SU-DHL-6 (cell line): Measurements from ENCODE around the gene COL24A1.

Experiments used
- H2AFZ ChIP-seq: fragments of 200-600 bp; sonication (generic); 2 replicates; pipeline ENCODE4 v1.6.1; 2014; ENCODE audit warnings: low read depth, mild to moderate bottlenecking, moderate library complexity, mixed read lengths, antibody characterized with exemption, low read length; ENCODE audit not compliant: severe bottlenecking
- H3F3A ChIP-seq: fragments of 200-600 bp; shearing (Covaris generic); 2 replicates; pipeline ENCODE4 v1.6.0; 2016; ENCODE audit warnings: antibody characterized with exemption, mild to moderate bottlenecking; ENCODE audit not compliant: insufficient read depth
- H3K27ac ChIP-seq: fragments of 200-600 bp; sonication (generic); 2 replicates; pipeline ENCODE4 v1.5.1; 2016; ENCODE audit warnings: low read depth, mild to moderate bottlenecking, low read length, moderate library complexity, mixed read lengths
- H3K27me3 ChIP-seq: fragments of 200-600 bp; sonication (generic), shearing (Covaris generic); 2 replicates; pipeline ENCODE4 v1.6.0; 2014; ENCODE audit warnings: mild to moderate bottlenecking, low read length
- H3K36me3 ChIP-seq: fragments of 200-600 bp; sonication (generic); 2 replicates; pipeline ENCODE4 v1.6.1; 2014; ENCODE audit warnings: mild to moderate bottlenecking, low read length, mixed read lengths
- H3K4me2 ChIP-seq: fragments of 300-600, 200-600 bp; shearing (Covaris generic), sonication (generic); 2 replicates; pipeline ENCODE4 v1.6.0; 2014; ENCODE audit warnings: low read length, low read depth, mild to moderate bottlenecking; ENCODE audit not compliant: poor library complexity, severe bottlenecking
- H3K4me3 ChIP-seq: fragments of 200-600 bp; sonication (generic); 2 replicates; pipeline ENCODE4 v1.5.1; 2014; ENCODE audit warnings: antibody characterized with exemption, low read length, mild to moderate bottlenecking, mixed read lengths; ENCODE audit not compliant: insufficient read depth, poor library complexity, severe bottlenecking
- H3K79me2 ChIP-seq: fragments of 200-600 bp; sonication (generic); 2 replicates; pipeline ENCODE4 v1.6.1; 2014; ENCODE audit warnings: mild to moderate bottlenecking, low read length, moderate library complexity; ENCODE audit not compliant: insufficient read depth
- H3K9ac ChIP-seq: fragments of 200-600 bp; sonication (generic); 2 replicates; pipeline ENCODE4 v1.7.0; 2014; ENCODE audit warnings: mild to moderate bottlenecking, low read length
- H3K9me2 ChIP-seq: fragments of 200-600 bp; sonication (generic); replicated peaks from 2 replicates; pipeline ENCODE4 v1.6.1; 2014; ENCODE audit warnings: low read length; ENCODE audit not compliant: insufficient read depth
- H3K9me3 ChIP-seq: fragments of 200-600 bp; sonication (generic); 2 replicates; pipeline ENCODE4 v1.6.1; 2014; ENCODE audit warnings: low read length, mixed read lengths; ENCODE audit not compliant: insufficient read depth
- H4K20me1 ChIP-seq: fragments of 200-600 bp; sonication (generic); 2 replicates; pipeline ENCODE4 v1.6.1; 2014; ENCODE audit warnings: low read depth, mild to moderate bottlenecking, antibody characterized with exemption, low read length, moderate library complexity, mixed read lengths
- CTCF ChIP-seq: fragments of 200-600 bp; sonication (generic); IDR thresholded peaks from one replicate; pipeline ENCODE4 v1.5.1; 2017; ENCODE audit warnings: antibody characterized with exemption, mild to moderate bottlenecking, low read length, moderate library complexity; ENCODE audit not compliant: insufficient read depth, poor library complexity, severe bottlenecking
- EZH2phosphoT487 ChIP-seq: fragments of 200-600 bp; sonication (generic), shearing (Covaris generic); conservative IDR thresholded peaks from 2 replicates; pipeline ENCODE4 v1.6.1; 2018; ENCODE audit warnings: mild to moderate bottlenecking, antibody characterized with exemption, low read length, moderate library complexity, mixed read lengths

Gene COL24A1

GRCh38 chr1:85938829-85939228, 217.7 kb downstream of the COL24A1 start:
- H3K79me2 ChIP-seq = no peaks in the 10 kb centered on the region
- H3K9me3 ChIP-seq = no peaks in the 10 kb centered on the region
- TF ChIP-seq EZH2phosphoT487 (no peak), CTCF (no peak)

GRCh38 chr1:85936470-85936869, 220.1 kb downstream of the COL24A1 start:
- no peaks in the 10 kb centered on the region for H3F3A ChIP-seq
- H3K36me3 ChIP-seq = no peaks in the 10 kb centered on the region
- no peak overlapping the region for H3K4me3 ChIP-seq
- H4K20me1 ChIP-seq = no peaks in the 10 kb centered on the region
- H3K4me2 ChIP-seq = no peak overlapping the region
- no peak overlapping the region for H3K9ac ChIP-seq
- no peak overlapping the region for H3K27ac ChIP-seq
- no peaks in the 10 kb centered on the region for H3K9me2 ChIP-seq
- TF ChIP-seq CTCF (no peak), EZH2phosphoT487 (no peak)
- no peaks in the 10 kb centered on the region for H3K27me3 ChIP-seq
- no peaks in the 10 kb centered on the region for H3K9me3 ChIP-seq
- no peaks in the 10 kb centered on the region for H3K79me2 ChIP-seq
- no peak overlapping the region for H2AFZ ChIP-seq

More at GRCh38 chr1:85938829-85939228, 217.7 kb downstream of the COL24A1 start:
- Histone ChIP-seq H3K27me3 (no peaks in the 10 kb centered on the region), H3K36me3 (no peaks in the 10 kb centered on the region), H3F3A (no peaks in the 10 kb centered on the region), H3K4me2 (no peak overlapping the region), H3K4me3 (no peak overlapping the region), H2AFZ (no peak overlapping the region), H3K9me2 (no peaks in the 10 kb centered on the region), H3K9ac (no peak overlapping the region), H3K27ac (no peak overlapping the region), H4K20me1 (no peaks in the 10 kb centered on the region)

GRCh38 chr1:85936057-85936456, 220.5 kb downstream of the COL24A1 start:
- TF ChIP-seq CTCF = no peak
- TF ChIP-seq EZH2phosphoT487 = no peak
- Histone ChIP-seq H2AFZ (no peak overlapping the region), H3K79me2 (no peaks in the 10 kb centered on the region), H4K20me1 (no peaks in the 10 kb centered on the region), H3K4me3 (no peak overlapping the region), H3K9ac (no peak overlapping the region), H3K27me3 (no peaks in the 10 kb centered on the region), H3K4me2 (no peak overlapping the region), H3K9me2 (no peaks in the 10 kb centered on the region), H3K9me3 (no peaks in the 10 kb centered on the region), H3K36me3 (no peaks in the 10 kb centered on the region), H3F3A (no peaks in the 10 kb centered on the region), H3K27ac (no peak overlapping the region)
